H1 (cell line): ENCODE results near the gene TEX14. TPM values are rescaled to one million over a fixed set of nuclear protein-coding genes. Genes with fewer than 3 reads are reported as not detected.

Experiments used
- CTCF ChIA-PET: fragments of 300-600 bp; sonication (Branson Sonifier 250); formaldehyde crosslinking; loops from one replicate; lab custom pipeline; 2021; ENCODE audit not compliant: partially characterized antibody; lab: Charles Lee
- POLR2A ChIA-PET: fragments of 300-600 bp; sonication (Branson Sonifier 250); formaldehyde crosslinking; loops from one replicate; lab custom pipeline; 2021; ENCODE audit warnings: inconsistent platforms; ENCODE audit not compliant: partially characterized antibody; lab: Charles Lee
- DNase-seq, 2 experiments: peaks; one replicate each; pipeline versions ENCODE4 v3.0.0 to v3.0.0-alpha.2; 2010 to 2022; ENCODE audit warnings: low spot score in 2 of 2, low read depth in 1 of 2, mixed read lengths in 1 of 2
- FAIRE-seq: peaks from 2 replicates; lab custom pipeline; 2011; peaks lifted over from hg19 to GRCh38; lab: Jason Lieb, UNC
- H2AFZ ChIP-seq: 2 replicates; pipeline ENCODE4 v1.8.1; 2012; ENCODE audit warnings: low read length, inconsistent platforms
- H2AK5ac ChIP-seq: 2 replicates; pipeline ENCODE4 v1.6.1; 2013; ENCODE audit warnings: low read depth, low read length
- H2BK120ac ChIP-seq: replicated peaks from 2 replicates; pipeline ENCODE3; 2013; ENCODE audit warnings: low read depth, low read length, inconsistent platforms
- H2BK12ac ChIP-seq: 2 replicates; pipeline ENCODE4 v1.6.1; 2013; ENCODE audit warnings: low read depth, low read length
- H2BK15ac ChIP-seq: 2 replicates; pipeline ENCODE4 v1.6.1; 2013; ENCODE audit warnings: low read length
- H2BK20ac ChIP-seq: 2 replicates; pipeline ENCODE4 v1.6.1; 2013; ENCODE audit warnings: low read length
- H2BK5ac ChIP-seq: 2 replicates; pipeline ENCODE4 v1.6.1; 2013; ENCODE audit warnings: low read depth, low read length
- H3K14ac ChIP-seq: 2 replicates; pipeline ENCODE4 v1.6.1; 2013; ENCODE audit warnings: inconsistent platforms; ENCODE audit not compliant: insufficient read length
- H3K18ac ChIP-seq: 2 replicates; pipeline ENCODE4 v1.6.1; 2013; ENCODE audit warnings: low read length; ENCODE audit errors: extremely low read depth
- H3K23ac ChIP-seq: 2 replicates; pipeline ENCODE4 v1.6.1; 2013; ENCODE audit warnings: inconsistent platforms; ENCODE audit not compliant: insufficient read length
- H3K23me2 ChIP-seq: 2 replicates; pipeline ENCODE4 v1.6.1; 2013; ENCODE audit warnings: low read depth, low read length
- H3K27ac ChIP-seq: 2 replicates; pipeline ENCODE4 v1.6.1; 2011; ENCODE audit warnings: low read depth, low read length, inconsistent platforms
- H3K27me3 ChIP-seq, 4 experiments: replicated peaks in 1 of 4; 1 replicate in 1 of 4; 2 replicates in 3 of 4; pipeline versions ENCODE4 v1.6.1 to v1.8.1; 2011 to 2013; ENCODE audit warnings: low read length in 3 of 4, mild to moderate bottlenecking in 3 of 4, inconsistent platforms in 2 of 4, mixed read lengths in 2 of 4, moderate library complexity in 1 of 4; ENCODE audit not compliant: control insufficient read depth in 3 of 4, insufficient read depth in 3 of 4; ENCODE audit errors: extremely low read depth in 1 of 4
- H3K36me3 ChIP-seq, 4 experiments: 2 replicates each; pipeline versions ENCODE4 v1.6.1 to v1.8.1; 2011 to 2013; ENCODE audit warnings: mild to moderate bottlenecking in 4 of 4, low read length in 3 of 4, moderate library complexity in 2 of 4, control low read depth in 1 of 4, inconsistent platforms in 1 of 4; ENCODE audit not compliant: insufficient read depth in 4 of 4, control insufficient read depth in 2 of 4
- H3K4ac ChIP-seq: replicated peaks from 2 replicates; pipeline ENCODE3; 2013; ENCODE audit warnings: low read length, low read depth, mixed read lengths, inconsistent platforms; ENCODE audit not compliant: insufficient read length
- H3K4me1 ChIP-seq, 4 experiments: replicated peaks in 1 of 4; 1 replicate in 1 of 4; 2 replicates in 3 of 4; pipeline versions ENCODE4 v1.6.1 to v1.8.1; 2011 to 2013; ENCODE audit warnings: low read length in 3 of 4, inconsistent platforms in 2 of 4, mixed read lengths in 1 of 4; ENCODE audit not compliant: insufficient read depth in 4 of 4, control insufficient read depth in 3 of 4
- H3K4me2 ChIP-seq, 2 experiments: 2 replicates each; pipeline versions ENCODE4 v1.6.1 to v1.8.1; 2011 to 2013; ENCODE audit warnings: low read depth in 2 of 2, low read length in 2 of 2, control low read depth in 1 of 2, inconsistent platforms in 1 of 2, mild to moderate bottlenecking in 1 of 2; ENCODE audit not compliant: insufficient read depth in 1 of 2
- H3K4me3 ChIP-seq, 4 experiments: fragments of 200-600, 300-600 bp in 1 of 4; sonication (generic), shearing (Covaris generic), sonication (Bioruptor Twin) in 1 of 4; 2 replicates each; pipeline versions ENCODE4 v1.5.1 to v1.8.1; 2011 to 2016; ENCODE audit warnings: low read length in 4 of 4, low read depth in 3 of 4, control low read depth in 2 of 4, inconsistent platforms in 2 of 4, mild to moderate bottlenecking in 2 of 4, mixed read lengths in 1 of 4, moderate library complexity in 1 of 4; ENCODE audit not compliant: insufficient read depth in 2 of 4; ENCODE audit errors: extremely low read depth in 1 of 4
- H3K56ac ChIP-seq: replicated peaks from 2 replicates; pipeline ENCODE3; 2013; ENCODE audit warnings: low read depth, mild to moderate bottlenecking, mixed read lengths, low read length, inconsistent platforms; ENCODE audit not compliant: insufficient read length
- H3K79me1 ChIP-seq: 2 replicates; pipeline ENCODE4 v1.6.1; 2013; ENCODE audit warnings: low read depth, low read length, control low read depth
- H3K79me2 ChIP-seq, 2 experiments: 2 replicates each; pipeline versions ENCODE4 v1.6.1 to v1.8.1; 2012 to 2013; ENCODE audit warnings: low read length in 2 of 2, mild to moderate bottlenecking in 2 of 2, inconsistent platforms in 1 of 2; ENCODE audit not compliant: insufficient read depth in 2 of 2, control insufficient read depth in 1 of 2
- H3K9ac ChIP-seq, 4 experiments: replicated peaks in 1 of 4; 1 replicate in 1 of 4; 2 replicates in 3 of 4; pipeline versions ENCODE4 v1.6.1 to v1.8.1; 2011 to 2013; ENCODE audit warnings: low read depth in 3 of 4, low read length in 3 of 4, control low read depth in 2 of 4, mild to moderate bottlenecking in 2 of 4, moderate library complexity in 2 of 4, inconsistent platforms in 1 of 4; ENCODE audit errors: extremely low read depth in 1 of 4
- H3K9me3 ChIP-seq, 2 experiments: 2 replicates each; pipeline versions ENCODE4 v1.6.1 to v1.8.1; 2012 to 2013; ENCODE audit warnings: mild to moderate bottlenecking in 2 of 2, moderate library complexity in 2 of 2, control low read depth in 1 of 2, inconsistent platforms in 1 of 2, low read depth in 1 of 2, low read length in 1 of 2, mixed read lengths in 1 of 2; ENCODE audit not compliant: insufficient read depth in 2 of 2
- H4K20me1 ChIP-seq, 2 experiments: replicated peaks in 1 of 2; 2 replicates each; pipeline versions ENCODE3 to v1.8.1; 2011 to 2013; ENCODE audit warnings: inconsistent platforms in 2 of 2, low read length in 2 of 2, mild to moderate bottlenecking in 1 of 2; ENCODE audit not compliant: insufficient read depth in 2 of 2, control insufficient read depth in 1 of 2
- H4K5ac ChIP-seq: 2 replicates; pipeline ENCODE4 v1.6.1; 2013; ENCODE audit warnings: low read length, low read depth, mixed read lengths, inconsistent platforms; ENCODE audit not compliant: insufficient read length
- H4K8ac ChIP-seq: 2 replicates; pipeline ENCODE4 v1.8.0; 2013; ENCODE audit warnings: mild to moderate bottlenecking, moderate library complexity, low read length, inconsistent platforms; ENCODE audit not compliant: insufficient read depth; ENCODE audit errors: extremely low read depth
- H4K91ac ChIP-seq: replicated peaks from 2 replicates; pipeline ENCODE3; 2013; ENCODE audit warnings: low read length, mixed read lengths, inconsistent platforms; ENCODE audit not compliant: insufficient read length
- PHF8 ChIP-seq: fragments of 200-600 bp; sonication (generic); conservative IDR thresholded peaks from 2 replicates; pipeline ENCODE4 v1.7.1; 2012; ENCODE audit warnings: low read depth, mild to moderate bottlenecking, inconsistent platforms, low read length, moderate library complexity
- polyA plus RNA-seq, 7 experiments: library from polyadenylated mRNA; depleted of rRNA in 3 of 7; stranded (reverse) in 5 of 7; unstranded in 2 of 7; fragments of >200 nt in 5 of 7; fragments of 200-250 nt in 2 of 7; gene quantifications; 1 replicate in 5 of 7; 2 replicates in 1 of 7; 4 replicates in 1 of 7; pipeline versions ENCODE4 v1.2.1 to v1.2.3, GENCODE V29; 2011 to 2013; ENCODE audit warnings: missing spikeins in 2 of 7, mixed read lengths in 2 of 7
- total RNA-seq: library from RNA; stranded (reverse); fragmentation: NEBNext Ultra II Directional; extraction: Animal tissue kit (Norgen Biotek cat#: 25700); gene quantifications from 2 replicates; pipeline ENCODE4 v1.2.1, GENCODE V29; 2021

TEX14 gene
- total and polyA plus RNA-seq, 2 of the 8 experiments (the other 6 are each of a cell fraction or from before 2014, with no cell fraction given), result 0.83 to 2.5 TPM

DNA sequence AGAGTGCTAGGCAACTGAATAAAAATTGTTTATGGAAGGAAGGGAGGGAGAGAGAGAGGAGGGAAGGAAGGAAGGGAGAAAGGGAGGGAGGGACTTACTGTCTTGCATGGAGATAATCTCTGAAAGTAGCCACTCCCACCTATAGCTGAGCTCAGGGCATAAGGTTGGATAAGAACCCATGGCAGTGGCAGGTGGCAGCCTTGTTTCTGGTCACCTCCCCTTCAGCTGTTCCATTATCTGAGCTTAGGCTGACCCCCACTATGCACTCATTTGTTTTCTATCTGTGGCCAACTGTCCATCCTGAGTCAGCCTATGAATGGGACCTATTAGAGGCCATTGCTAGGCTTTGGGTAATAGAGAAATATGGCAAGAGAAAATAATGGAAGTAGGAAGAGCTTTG is 152.1 kb downstream of the TEX14 start:
- no peak overlapping the region for H2BK20ac ChIP-seq
- POLR2A ChIA-PET, result interaction anchor here (1.4 to 3.4 kb wide), 2 partner anchors 92 to 120 kb away, joined by 3 to 18 read pairs; no protein-coding TSS in a partner anchor

More for the DNA sequence above, 152.1 kb downstream of the TEX14 start:
- Histone ChIP-seq H3K79me1 (no peaks in the 10 kb centered on the region), H3K18ac (no peak overlapping the region), H3K56ac (no peak overlapping the region), H3K36me3 (no peaks in the 10 kb centered on the region), H2BK5ac (no peak overlapping the region), H3K4me2 (no peak overlapping the region), H2AFZ (no peak overlapping the region), H3K23ac (no peak overlapping the region), H4K20me1 (no peaks in the 10 kb centered on the region), H3K23me2 (no peaks in the 10 kb centered on the region), H3K79me2 (no peaks in the 10 kb centered on the region), H2BK120ac (no peak overlapping the region), H3K27me3 (no peaks in the 10 kb centered on the region), H3K4me1 (no peaks in the 10 kb centered on the region; a peak in 1 of 7 replicates), H3K9me3 (no peaks in the 10 kb centered on the region), H3K4ac (no peak overlapping the region), H3K9ac (no peak overlapping the region), H2AK5ac (no peak overlapping the region), H3K4me3 (no peak overlapping the region), H4K91ac (no peak overlapping the region), H2BK15ac (no peak overlapping the region), H3K27ac (no peak overlapping the region), H2BK12ac (no peak overlapping the region), H3K14ac (no peak overlapping the region), H4K8ac (no peak overlapping the region), H4K5ac (no peak overlapping the region)
- TF ChIP-seq PHF8, result no peak
- CTCF ChIA-PET, result interaction anchor here (1.2 to 16.5 kb wide), 13 partner anchors 10 to 92 kb away, joined by 3 to 163 read pairs (median 6); no protein-coding TSS in a partner anchor
- FAIRE-seq (no peak), DNase-seq (no peak)
